Measurements from ENCODE around the gene ZSWIM3.

ZSWIM3 gene

DNA sequence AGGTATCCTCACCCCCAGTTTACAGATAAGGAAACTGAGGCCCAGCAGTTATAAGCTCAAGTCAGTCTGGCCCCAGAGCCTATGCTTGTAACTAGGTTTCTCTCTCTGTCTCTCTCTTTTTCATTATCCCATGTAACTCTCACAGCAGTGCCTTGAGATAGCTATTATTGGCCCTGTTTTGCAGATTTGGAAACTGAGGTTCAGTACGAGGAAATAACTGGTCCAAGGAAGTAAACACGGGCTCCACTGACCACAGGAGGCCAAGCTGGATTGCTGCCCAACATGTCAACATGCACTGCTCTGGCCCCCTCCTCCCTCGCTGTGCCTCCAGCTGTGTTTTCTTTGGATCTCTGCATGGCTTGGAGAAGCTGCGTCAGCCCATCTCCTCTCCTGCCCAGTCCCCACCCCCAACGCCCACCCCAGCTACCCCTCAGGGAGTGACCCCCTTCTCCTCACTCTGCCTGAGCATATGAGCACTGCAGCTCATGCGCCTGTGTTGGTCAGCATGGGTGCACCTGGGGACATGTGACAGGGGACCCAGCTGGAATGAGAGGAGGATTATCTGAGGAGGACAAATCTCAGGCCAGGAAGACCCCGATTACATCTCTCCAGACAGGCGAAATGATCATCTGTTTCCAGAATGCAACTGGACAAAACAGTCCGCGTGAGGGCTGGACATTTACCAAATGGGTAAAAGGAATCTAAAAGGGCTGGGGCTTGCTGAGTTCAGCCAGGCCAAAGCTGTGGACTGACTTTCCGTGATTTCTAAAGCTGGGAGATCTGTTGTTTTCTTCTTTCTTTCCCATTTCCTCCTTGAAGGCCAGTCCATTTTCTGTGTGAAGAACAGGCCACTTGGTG is 62.4 kb downstream of the ZSWIM3 start:
- H4K91ac ChIP-seq (ENCODE audit: low read depth, low read length, poor library complexity) = no peak overlapping the region
- H3K14ac ChIP-seq (ENCODE audit: low read length) = no peak overlapping the region
- H3K27me3 ChIP-seq (ENCODE audit: control insufficient read depth in 3 of 3, insufficient read depth in 3 of 3, low read depth in 1 of 3, low read length in 3 of 3) = peaks cover 0 to 3% (median 0%) of the 10 kb centered on the region in 3 experiments
- H2BK5ac ChIP-seq (ENCODE audit: low read length) = no peak overlapping the region
- peak overlapping the region; percentile 36 for H2AFZ ChIP-seq (ENCODE audit: low read length)
- H2BK120ac ChIP-seq (ENCODE audit: low read depth, low read length) = no peak overlapping the region
- H3K9ac ChIP-seq (ENCODE audit: low read depth, low read length, poor library complexity) = no peak overlapping the region
- H3K4ac ChIP-seq (ENCODE audit: low read length) = no peak overlapping the region
- no peak for DNase-seq (ENCODE audit: low spot score)
- no peak overlapping the region for H2BK12ac ChIP-seq (ENCODE audit: low read length)
- no peak overlapping the region for H3K4me3 ChIP-seq (ENCODE audit: low read length in 2 of 2)
- H3K27ac ChIP-seq (replicated peaks; ENCODE audit: low read length) = no peak overlapping the region
- no peak overlapping the region for H2BK15ac ChIP-seq (ENCODE audit: low read length)
- no peak overlapping the region for H2AK5ac ChIP-seq (ENCODE audit: low read depth, low read length)
- H4K8ac ChIP-seq (ENCODE audit: low read depth, low read length) = no peak overlapping the region
- no peaks in the 10 kb centered on the region for H3K79me1 ChIP-seq (ENCODE audit: low read depth, low read length)
- no peak overlapping the region for H3K23ac ChIP-seq (ENCODE audit: low read depth, low read length, poor library complexity)
- no peaks in the 10 kb centered on the region for H3K36me3 ChIP-seq (replicated peaks in 1 of 2; ENCODE audit: control insufficient read depth in 2 of 2, insufficient read depth in 2 of 2, low read length in 2 of 2)
- no peak overlapping the region for H3K4me2 ChIP-seq (ENCODE audit: insufficient read depth, low read length, poor library complexity, severe bottlenecking)
- no peaks in the 10 kb centered on the region for H3K9me3 ChIP-seq (replicated peaks in 1 of 2; ENCODE audit: control insufficient read depth in 2 of 2, insufficient read depth in 1 of 2, low read depth in 1 of 2, low read length in 2 of 2)
- WGBS, 2 donors (ENCODE audit: extremely low coverage in 2 of 2, insufficient read length in 2 of 2, insufficient replicate concordance in 1 of 2) = no CpG with 5 or more reads among the region's 11 CpGs
- peaks cover 0 to 8% of the 10 kb centered on the region in 2 donors for H3K4me1 ChIP-seq (ENCODE audit: control insufficient read depth in 2 of 2, insufficient read depth in 1 of 2, low read depth in 1 of 2, low read length in 2 of 2)
- H3K18ac ChIP-seq (ENCODE audit: low read length) = no peak overlapping the region

DNA sequence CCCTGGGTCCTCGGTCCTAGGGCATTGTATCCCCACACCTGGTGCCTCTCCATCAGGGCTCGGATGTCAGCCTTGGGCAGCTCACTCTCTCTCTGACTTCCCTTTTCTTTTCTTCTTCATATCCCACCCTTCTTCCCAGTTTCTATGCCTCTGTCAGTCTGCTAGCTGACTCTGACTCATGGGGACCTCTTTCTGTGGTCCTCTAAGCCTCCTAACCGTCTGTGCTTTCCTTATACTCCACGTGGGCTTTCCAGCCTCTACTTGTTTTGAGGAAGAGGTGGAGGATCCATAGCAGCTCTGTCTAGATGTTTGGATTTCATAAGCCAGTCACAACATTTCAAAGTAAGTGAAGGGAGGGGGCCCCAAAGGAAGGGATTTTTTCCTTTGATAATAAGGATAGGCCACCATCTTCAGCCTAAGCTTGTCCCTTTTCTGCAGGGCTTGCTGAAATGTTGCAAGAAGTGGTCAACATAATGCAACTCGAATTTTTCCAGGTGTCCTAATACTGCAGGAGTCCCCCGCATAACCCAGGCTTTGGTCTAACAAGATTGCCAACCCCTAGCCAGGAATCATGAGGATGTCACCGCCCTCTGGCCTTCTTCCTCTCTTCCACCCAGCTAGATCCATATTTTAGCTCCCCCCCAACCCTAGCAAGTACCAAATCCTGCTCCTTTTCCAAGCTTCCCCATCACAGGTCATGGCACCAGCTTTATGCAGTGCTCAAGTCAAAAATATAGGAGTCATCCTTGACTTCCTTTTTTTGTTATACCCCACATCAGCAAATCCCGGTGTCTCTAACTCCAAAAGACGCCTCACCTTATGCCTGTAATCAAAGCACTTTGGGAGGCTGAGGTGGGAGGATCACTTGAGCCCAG is 63.3 kb downstream of the ZSWIM3 start:
- no CpG with 5 or more reads among the region's 9 CpGs for WGBS, 2 donors (ENCODE audit: extremely low coverage in 2 of 2, insufficient read length in 2 of 2, insufficient replicate concordance in 1 of 2)
- Histone ChIP-seq H3K27ac (replicated peaks; ENCODE audit: low read length) (no peak overlapping the region), H3K4me3 (ENCODE audit: low read length in 2 of 2) (no peak overlapping the region)

GRCh38 chr20:45921337-45922189 is 64.1 kb downstream of the ZSWIM3 start:
- Histone ChIP-seq H3K9me3 (replicated peaks in 1 of 2; ENCODE audit: control insufficient read depth in 2 of 2, insufficient read depth in 1 of 2, low read depth in 1 of 2, low read length in 2 of 2) (no peaks in the 10 kb centered on the region), H3K14ac (ENCODE audit: low read length) (no peak overlapping the region), H3K23ac (ENCODE audit: low read depth, low read length, poor library complexity) (no peak overlapping the region), H2BK120ac (ENCODE audit: low read depth, low read length) (no peak overlapping the region), H2BK5ac (ENCODE audit: low read length) (no peak overlapping the region), H4K91ac (ENCODE audit: low read depth, low read length, poor library complexity) (no peak overlapping the region), H3K18ac (ENCODE audit: low read length) (no peak overlapping the region), H2AK5ac (ENCODE audit: low read depth, low read length) (no peak overlapping the region), H3K4me2 (ENCODE audit: insufficient read depth, low read length, poor library complexity, severe bottlenecking) (no peak overlapping the region), H3K79me1 (ENCODE audit: low read depth, low read length) (no peaks in the 10 kb centered on the region), H3K27me3 (ENCODE audit: control insufficient read depth in 3 of 3, insufficient read depth in 3 of 3, low read depth in 1 of 3, low read length in 3 of 3) (peaks cover 0 to 3% (median 0%) of the 10 kb centered on the region in 3 experiments), H3K4me1 (ENCODE audit: control insufficient read depth in 2 of 2, insufficient read depth in 1 of 2, low read depth in 1 of 2, low read length in 2 of 2) (peaks cover 9 to 10% of the 10 kb centered on the region in 2 donors), H2AFZ (ENCODE audit: low read length) (no peak overlapping the region), H2BK15ac (ENCODE audit: low read length) (no peak overlapping the region), H3K9ac (ENCODE audit: low read depth, low read length, poor library complexity) (no peak overlapping the region), H3K4ac (ENCODE audit: low read length) (no peak overlapping the region), H3K4me3 (ENCODE audit: low read length in 2 of 2) (no peak overlapping the region), H3K27ac (replicated peaks; ENCODE audit: low read length) (no peak overlapping the region), H4K8ac (ENCODE audit: low read depth, low read length) (no peak overlapping the region), H3K36me3 (replicated peaks in 1 of 2; ENCODE audit: control insufficient read depth in 2 of 2, insufficient read depth in 2 of 2, low read length in 2 of 2) (no peaks in the 10 kb centered on the region), H2BK12ac (ENCODE audit: low read length) (no peak overlapping the region)
- WGBS, 2 donors (ENCODE audit: extremely low coverage in 2 of 2, insufficient read length in 2 of 2, insufficient replicate concordance in 1 of 2) = no CpG with 5 or more reads among the region's 11 CpGs
- DNase-seq (ENCODE audit: low spot score) = no peak

More for the DNA sequence above, 63.3 kb downstream of the ZSWIM3 start:
- H2BK5ac ChIP-seq (ENCODE audit: low read length) = no peak overlapping the region
- peaks cover 0 to 3% (median 0%) of the 10 kb centered on the region in 3 experiments for H3K27me3 ChIP-seq (ENCODE audit: control insufficient read depth in 3 of 3, insufficient read depth in 3 of 3, low read depth in 1 of 3, low read length in 3 of 3)
- H2BK120ac ChIP-seq (ENCODE audit: low read depth, low read length) = no peak overlapping the region
- no peak overlapping the region for H3K4me2 ChIP-seq (ENCODE audit: insufficient read depth, low read length, poor library complexity, severe bottlenecking)
- H4K91ac ChIP-seq (ENCODE audit: low read depth, low read length, poor library complexity) = no peak overlapping the region
- H3K4ac ChIP-seq (ENCODE audit: low read length) = no peak overlapping the region
- H3K9ac ChIP-seq (ENCODE audit: low read depth, low read length, poor library complexity) = no peak overlapping the region
- no peak overlapping the region for H2AK5ac ChIP-seq (ENCODE audit: low read depth, low read length)
- no peak overlapping the region for H4K8ac ChIP-seq (ENCODE audit: low read depth, low read length)
- no peak overlapping the region for H2BK12ac ChIP-seq (ENCODE audit: low read length)
- no peak for DNase-seq (ENCODE audit: low spot score)
- no peak overlapping the region for H3K23ac ChIP-seq (ENCODE audit: low read depth, low read length, poor library complexity)
- peaks cover 4 to 8% of the 10 kb centered on the region in 2 donors for H3K4me1 ChIP-seq (ENCODE audit: control insufficient read depth in 2 of 2, insufficient read depth in 1 of 2, low read depth in 1 of 2, low read length in 2 of 2)
- no peaks in the 10 kb centered on the region for H3K36me3 ChIP-seq (replicated peaks in 1 of 2; ENCODE audit: control insufficient read depth in 2 of 2, insufficient read depth in 2 of 2, low read length in 2 of 2)
- H3K18ac ChIP-seq (ENCODE audit: low read length) = no peak overlapping the region
- peak overlapping the region; percentile 36 for H2AFZ ChIP-seq (ENCODE audit: low read length)
- no peaks in the 10 kb centered on the region for H3K9me3 ChIP-seq (replicated peaks in 1 of 2; ENCODE audit: control insufficient read depth in 2 of 2, insufficient read depth in 1 of 2, low read depth in 1 of 2, low read length in 2 of 2)
- no peaks in the 10 kb centered on the region for H3K79me1 ChIP-seq (ENCODE audit: low read depth, low read length)
- H3K14ac ChIP-seq (ENCODE audit: low read length) = no peak overlapping the region
- no peak overlapping the region for H2BK15ac ChIP-seq (ENCODE audit: low read length)

All from neuronal stem cell (in vitro differentiated cells).